ENCODE data around the gene OTOP3.

DNA sequence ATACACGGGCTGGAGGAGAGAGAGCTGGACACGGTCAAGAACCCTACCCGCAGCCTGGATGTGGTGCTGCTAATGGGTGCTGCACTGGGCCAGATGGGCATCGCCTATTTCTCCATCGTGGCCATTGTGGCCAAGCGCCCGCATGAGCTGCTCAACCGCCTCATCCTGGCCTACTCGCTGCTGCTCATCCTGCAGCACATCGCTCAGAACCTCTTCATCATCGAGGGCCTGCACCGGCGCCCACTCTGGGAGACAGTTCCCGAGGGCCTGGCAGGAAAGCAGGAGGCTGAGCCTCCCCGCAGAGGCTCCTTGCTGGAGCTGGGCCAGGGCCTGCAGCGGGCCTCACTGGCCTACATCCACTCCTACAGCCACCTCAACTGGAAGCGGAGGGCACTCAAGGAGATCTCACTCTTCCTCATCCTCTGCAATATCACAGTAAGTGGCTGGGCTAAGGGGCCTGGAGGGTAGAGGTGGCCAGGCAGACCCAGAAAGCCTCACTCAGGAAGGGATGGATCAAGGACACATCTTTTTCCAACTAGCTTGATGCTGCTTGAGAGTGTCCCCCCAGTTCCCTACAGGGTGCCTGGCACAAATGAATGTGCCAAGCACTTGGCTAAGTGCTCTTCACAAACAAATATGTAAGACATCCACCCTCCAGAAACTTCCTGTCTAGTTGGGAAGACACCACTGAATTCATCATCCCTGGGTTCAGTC is 11.5 kb downstream of the OTOP3 start:
- TF ChIP-seq, protein P1, sequence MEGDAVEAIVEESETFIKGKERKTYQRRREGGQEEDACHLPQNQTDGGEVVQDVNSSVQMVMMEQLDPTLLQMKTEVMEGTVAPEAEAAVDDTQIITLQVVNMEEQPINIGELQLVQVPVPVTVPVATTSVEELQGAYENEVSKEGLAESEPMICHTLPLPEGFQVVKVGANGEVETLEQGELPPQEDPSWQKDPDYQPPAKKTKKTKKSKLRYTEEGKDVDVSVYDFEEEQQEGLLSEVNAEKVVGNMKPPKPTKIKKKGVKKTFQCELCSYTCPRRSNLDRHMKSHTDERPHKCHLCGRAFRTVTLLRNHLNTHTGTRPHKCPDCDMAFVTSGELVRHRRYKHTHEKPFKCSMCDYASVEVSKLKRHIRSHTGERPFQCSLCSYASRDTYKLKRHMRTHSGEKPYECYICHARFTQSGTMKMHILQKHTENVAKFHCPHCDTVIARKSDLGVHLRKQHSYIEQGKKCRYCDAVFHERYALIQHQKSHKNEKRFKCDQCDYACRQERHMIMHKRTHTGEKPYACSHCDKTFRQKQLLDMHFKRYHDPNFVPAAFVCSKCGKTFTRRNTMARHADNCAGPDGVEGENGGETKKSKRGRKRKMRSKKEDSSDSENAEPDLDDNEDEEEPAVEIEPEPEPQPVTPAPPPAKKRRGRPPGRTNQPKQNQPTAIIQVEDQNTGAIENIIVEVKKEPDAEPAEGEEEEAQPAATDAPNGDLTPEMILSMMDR (conservative IDR thresholded peaks at IDR 0.05; ENCODE audit: low read depth, low read length) = no peak
- TF ChIP-seq BHLHE40 (IDR thresholded peaks at IDR 0.05; ENCODE audit: low read depth, low read length) = no peak
- TF ChIP-seq POLR2A (IDR thresholded peaks at IDR 0.05; ENCODE audit: low read depth, low read length) = no peak
- TF ChIP-seq MAZ (IDR thresholded peaks at IDR 0.05; ENCODE audit: borderline replicate concordance, low read depth, low read length) = no peak
- TF ChIP-seq, protein P2, sequence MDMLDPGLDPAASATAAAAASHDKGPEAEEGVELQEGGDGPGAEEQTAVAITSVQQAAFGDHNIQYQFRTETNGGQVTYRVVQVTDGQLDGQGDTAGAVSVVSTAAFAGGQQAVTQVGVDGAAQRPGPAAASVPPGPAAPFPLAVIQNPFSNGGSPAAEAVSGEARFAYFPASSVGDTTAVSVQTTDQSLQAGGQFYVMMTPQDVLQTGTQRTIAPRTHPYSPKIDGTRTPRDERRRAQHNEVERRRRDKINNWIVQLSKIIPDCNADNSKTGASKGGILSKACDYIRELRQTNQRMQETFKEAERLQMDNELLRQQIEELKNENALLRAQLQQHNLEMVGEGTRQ (IDR thresholded peaks at IDR 0.05; ENCODE audit: low read depth, low read length) = no peak
- TF ChIP-seq RAD21 (IDR thresholded peaks at IDR 0.05; ENCODE audit: low read length) = no peak
- TF ChIP-seq MXI1 (IDR thresholded peaks at IDR 0.05; ENCODE audit: borderline replicate concordance, low read depth, low read length) = no peak
- TF ChIP-seq FOS (IDR thresholded peaks at IDR 0.05; ENCODE audit: low read depth, low read length) = no peak
- TF ChIP-seq, protein P3, sequence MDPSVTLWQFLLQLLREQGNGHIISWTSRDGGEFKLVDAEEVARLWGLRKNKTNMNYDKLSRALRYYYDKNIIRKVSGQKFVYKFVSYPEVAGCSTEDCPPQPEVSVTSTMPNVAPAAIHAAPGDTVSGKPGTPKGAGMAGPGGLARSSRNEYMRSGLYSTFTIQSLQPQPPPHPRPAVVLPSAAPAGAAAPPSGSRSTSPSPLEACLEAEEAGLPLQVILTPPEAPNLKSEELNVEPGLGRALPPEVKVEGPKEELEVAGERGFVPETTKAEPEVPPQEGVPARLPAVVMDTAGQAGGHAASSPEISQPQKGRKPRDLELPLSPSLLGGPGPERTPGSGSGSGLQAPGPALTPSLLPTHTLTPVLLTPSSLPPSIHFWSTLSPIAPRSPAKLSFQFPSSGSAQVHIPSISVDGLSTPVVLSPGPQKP (IDR thresholded peaks at IDR 0.05; ENCODE audit: borderline replicate concordance, low read depth, low read length) = no peak
- TF ChIP-seq NFE2L2 (IDR thresholded peaks at IDR 0.05; ENCODE audit: low read depth, low read length) = no peak
- TF ChIP-seq SMC3 (IDR thresholded peaks at IDR 0.05; ENCODE audit: low read depth, low read length) = no peak
- TF ChIP-seq CHD1 (IDR thresholded peaks at IDR 0.05; ENCODE audit: low read depth, low read length) = no peak
